Measurements from ENCODE around the gene THY1.

DNA sequence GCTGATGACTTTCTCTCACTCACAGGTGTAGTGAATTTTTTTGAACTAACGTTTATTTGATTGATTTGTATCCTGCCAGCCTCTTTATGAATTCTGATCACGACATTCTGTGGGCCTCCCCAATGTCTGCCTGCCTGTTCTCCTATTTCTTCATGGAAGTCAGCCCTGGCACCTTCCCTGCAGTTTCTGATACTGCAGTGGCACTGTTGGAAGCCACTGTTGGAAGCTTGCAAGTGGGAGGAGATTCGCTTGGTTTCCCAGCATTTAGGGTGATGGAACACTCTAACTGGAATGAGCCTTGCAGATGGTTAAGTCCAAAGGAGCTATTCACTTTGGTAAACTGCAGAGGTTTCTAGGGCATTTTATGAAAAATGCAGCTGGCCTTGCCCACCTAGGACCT is 1.3 kb upstream of the THY1 start:
- TF ChIP-seq, protein P1, sequence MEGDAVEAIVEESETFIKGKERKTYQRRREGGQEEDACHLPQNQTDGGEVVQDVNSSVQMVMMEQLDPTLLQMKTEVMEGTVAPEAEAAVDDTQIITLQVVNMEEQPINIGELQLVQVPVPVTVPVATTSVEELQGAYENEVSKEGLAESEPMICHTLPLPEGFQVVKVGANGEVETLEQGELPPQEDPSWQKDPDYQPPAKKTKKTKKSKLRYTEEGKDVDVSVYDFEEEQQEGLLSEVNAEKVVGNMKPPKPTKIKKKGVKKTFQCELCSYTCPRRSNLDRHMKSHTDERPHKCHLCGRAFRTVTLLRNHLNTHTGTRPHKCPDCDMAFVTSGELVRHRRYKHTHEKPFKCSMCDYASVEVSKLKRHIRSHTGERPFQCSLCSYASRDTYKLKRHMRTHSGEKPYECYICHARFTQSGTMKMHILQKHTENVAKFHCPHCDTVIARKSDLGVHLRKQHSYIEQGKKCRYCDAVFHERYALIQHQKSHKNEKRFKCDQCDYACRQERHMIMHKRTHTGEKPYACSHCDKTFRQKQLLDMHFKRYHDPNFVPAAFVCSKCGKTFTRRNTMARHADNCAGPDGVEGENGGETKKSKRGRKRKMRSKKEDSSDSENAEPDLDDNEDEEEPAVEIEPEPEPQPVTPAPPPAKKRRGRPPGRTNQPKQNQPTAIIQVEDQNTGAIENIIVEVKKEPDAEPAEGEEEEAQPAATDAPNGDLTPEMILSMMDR (IDR thresholded peaks at IDR 0.05): no peak
- TF ChIP-seq TCF7L2 (IDR thresholded peaks at IDR 0.05; ENCODE audit: low read depth, low read length) (no peak), POLR2AphosphoS5 (IDR thresholded peaks at IDR 0.05; ENCODE audit: low read depth, low read length) (no peak), SIN3A (IDR thresholded peaks at IDR 0.05; ENCODE audit: borderline replicate concordance, insufficient read depth, low read depth, low read length) (no peak)
- TF ChIP-seq, protein P2, sequence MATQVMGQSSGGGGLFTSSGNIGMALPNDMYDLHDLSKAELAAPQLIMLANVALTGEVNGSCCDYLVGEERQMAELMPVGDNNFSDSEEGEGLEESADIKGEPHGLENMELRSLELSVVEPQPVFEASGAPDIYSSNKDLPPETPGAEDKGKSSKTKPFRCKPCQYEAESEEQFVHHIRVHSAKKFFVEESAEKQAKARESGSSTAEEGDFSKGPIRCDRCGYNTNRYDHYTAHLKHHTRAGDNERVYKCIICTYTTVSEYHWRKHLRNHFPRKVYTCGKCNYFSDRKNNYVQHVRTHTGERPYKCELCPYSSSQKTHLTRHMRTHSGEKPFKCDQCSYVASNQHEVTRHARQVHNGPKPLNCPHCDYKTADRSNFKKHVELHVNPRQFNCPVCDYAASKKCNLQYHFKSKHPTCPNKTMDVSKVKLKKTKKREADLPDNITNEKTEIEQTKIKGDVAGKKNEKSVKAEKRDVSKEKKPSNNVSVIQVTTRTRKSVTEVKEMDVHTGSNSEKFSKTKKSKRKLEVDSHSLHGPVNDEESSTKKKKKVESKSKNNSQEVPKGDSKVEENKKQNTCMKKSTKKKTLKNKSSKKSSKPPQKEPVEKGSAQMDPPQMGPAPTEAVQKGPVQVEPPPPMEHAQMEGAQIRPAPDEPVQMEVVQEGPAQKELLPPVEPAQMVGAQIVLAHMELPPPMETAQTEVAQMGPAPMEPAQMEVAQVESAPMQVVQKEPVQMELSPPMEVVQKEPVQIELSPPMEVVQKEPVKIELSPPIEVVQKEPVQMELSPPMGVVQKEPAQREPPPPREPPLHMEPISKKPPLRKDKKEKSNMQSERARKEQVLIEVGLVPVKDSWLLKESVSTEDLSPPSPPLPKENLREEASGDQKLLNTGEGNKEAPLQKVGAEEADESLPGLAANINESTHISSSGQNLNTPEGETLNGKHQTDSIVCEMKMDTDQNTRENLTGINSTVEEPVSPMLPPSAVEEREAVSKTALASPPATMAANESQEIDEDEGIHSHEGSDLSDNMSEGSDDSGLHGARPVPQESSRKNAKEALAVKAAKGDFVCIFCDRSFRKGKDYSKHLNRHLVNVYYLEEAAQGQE (IDR thresholded peaks at IDR 0.05; ENCODE audit: insufficient read depth in 1 of 2, low read depth in 2 of 2, low read length in 1 of 2): no peak
